ENCODE results near the gene TNF.

GRCh38 chr6:31531771-31532643 lies 43.4 kb upstream of the TNF start:
- TF ChIP-seq EP300 (IDR thresholded peaks at IDR 0.05; ENCODE audit: borderline replicate concordance in 1 of 2, low read depth in 1 of 2, low read length in 1 of 2) (no peak), POLR2AphosphoS5 (IDR thresholded peaks at IDR 0.05; ENCODE audit: low read depth, low read length) (no peak)
